ENCODE measurements around the gene FTH1. TPM values are rescaled to one million over a fixed set of nuclear protein-coding genes. Genes with fewer than 3 reads are reported as not detected.
A peak's percentile ranks its signal among the peaks of the same experiment; 100 is the strongest.

The FTH1 gene
- total RNA-seq, 1 donor from 2014 or later, result 4,616 TPM

GRCh38 chr11:61950035-61950547, 17.3 kb downstream of the FTH1 start, which contains the start of gene BEST1:
TSS of gene BEST1 (plus strand) at chr11:61950351. CDS start at chr11:61951807, 1,456 bp downstream.
- Histone ChIP-seq H3K4me1 (peaks cover 26% of the 10 kb centered on the region), H3K27ac (no peak within 1 kb of the TSS), H3K9me3 (no peaks in the 10 kb centered on the region), H3K36me3 (no peaks in the 10 kb centered on the region), H3K4me3 (no peak within 1 kb of the TSS), H3K27me3 (ENCODE audit: low read depth) (peaks cover under 1% of the 10 kb centered on the region)
- no peak for TF ChIP-seq CTCF (IDR thresholded peaks at IDR 0.05)
- intact Hi-C loops (cut with DNase I), result no loop called here
- no peak for ATAC-seq
- no peak for DNase-seq

- Histone ChIP-seq H3K9me3 (no peaks in the 10 kb centered on the region), H3K36me3 (no peaks in the 10 kb centered on the region), H3K4me1 (peaks cover 21% of the 10 kb centered on the region), H3K27ac (no peak overlapping the region), H3K4me3 (no peak overlapping the region), H3K27me3 (ENCODE audit: low read depth) (no peaks in the 10 kb centered on the region)
- TF ChIP-seq CTCF (IDR thresholded peaks at IDR 0.05), result no peak
- DNase-seq, result peak; percentile 77
- intact Hi-C loops (cut with DNase I), result no loop called here
- ATAC-seq, result peak; percentile 69 to 79
Measured at GRCh38 chr11:61949169-61950034, 18.0 kb downstream of the FTH1 start.

GRCh38 chr11:61948505-61948904, 18.9 kb downstream of the FTH1 start:
- Histone ChIP-seq H3K36me3 (no peaks in the 10 kb centered on the region), H3K27me3 (ENCODE audit: low read depth) (no peaks in the 10 kb centered on the region), H3K4me1 (peaks cover 19% of the 10 kb centered on the region), H3K4me3 (no peak overlapping the region), H3K9me3 (no peaks in the 10 kb centered on the region), H3K27ac (no peak overlapping the region)
- no peak for TF ChIP-seq CTCF (IDR thresholded peaks at IDR 0.05)
- ATAC-seq, result no peak
- intact Hi-C loops (cut with DNase I), result no loop called here
- DNase-seq, result no peak

- no peak overlapping the region for H3K27ac ChIP-seq
- DNase-seq, result peak; percentile 86
- no peaks in the 10 kb centered on the region for H3K9me3 ChIP-seq
- peak; percentile 91 for TF ChIP-seq CTCF (IDR thresholded peaks at IDR 0.05)
- intact Hi-C loops (cut with DNase I), result no loop called here
- peak; percentile 83 to 90 for ATAC-seq
- H3K4me1 ChIP-seq, result peaks cover 19% of the 10 kb centered on the region
- H3K4me3 ChIP-seq, result no peak overlapping the region
- no peaks in the 10 kb centered on the region for H3K36me3 ChIP-seq
- no peaks in the 10 kb centered on the region for H3K27me3 ChIP-seq (ENCODE audit: low read depth)
Measured at GRCh38 chr11:61947486-61948210, 19.8 kb downstream of the FTH1 start.

- ATAC-seq (no peak), DNase-seq (no peak)
- Histone ChIP-seq H3K36me3 (no peaks in the 10 kb centered on the region), H3K4me1 (peaks cover 19% of the 10 kb centered on the region), H3K4me3 (no peak overlapping the region), H3K9me3 (no peaks in the 10 kb centered on the region), H3K27me3 (ENCODE audit: low read depth) (no peaks in the 10 kb centered on the region), H3K27ac (no peak overlapping the region)
- intact Hi-C loops (cut with DNase I), result no loop called here
- TF ChIP-seq CTCF (IDR thresholded peaks at IDR 0.05), result no peak
Measured at GRCh38 chr11:61946894-61947293, 20.5 kb downstream of the FTH1 start.

Data from lower lobe of right lung (tissue), 2 donors.